GM23248 (cell line): Measurements from ENCODE around the gene ABCB9.

Source experiments
- EZH2 ChIP-seq: fragments of 200-600 bp; sonication (generic); IDR thresholded peaks from 2 replicates; pipeline ENCODE4 v1.6.1; 2018; ENCODE audit warnings: antibody characterized with exemption, mild to moderate bottlenecking; ENCODE audit not compliant: insufficient read depth, poor library complexity, severe bottlenecking
- EZH2phosphoT487 ChIP-seq: fragments of 200-600 bp; sonication (generic); IDR thresholded peaks from 2 replicates; pipeline ENCODE4 v1.6.1; 2018; ENCODE audit warnings: antibody characterized with exemption, moderate library complexity, mild to moderate bottlenecking, low read depth; ENCODE audit not compliant: insufficient read depth

DNA sequence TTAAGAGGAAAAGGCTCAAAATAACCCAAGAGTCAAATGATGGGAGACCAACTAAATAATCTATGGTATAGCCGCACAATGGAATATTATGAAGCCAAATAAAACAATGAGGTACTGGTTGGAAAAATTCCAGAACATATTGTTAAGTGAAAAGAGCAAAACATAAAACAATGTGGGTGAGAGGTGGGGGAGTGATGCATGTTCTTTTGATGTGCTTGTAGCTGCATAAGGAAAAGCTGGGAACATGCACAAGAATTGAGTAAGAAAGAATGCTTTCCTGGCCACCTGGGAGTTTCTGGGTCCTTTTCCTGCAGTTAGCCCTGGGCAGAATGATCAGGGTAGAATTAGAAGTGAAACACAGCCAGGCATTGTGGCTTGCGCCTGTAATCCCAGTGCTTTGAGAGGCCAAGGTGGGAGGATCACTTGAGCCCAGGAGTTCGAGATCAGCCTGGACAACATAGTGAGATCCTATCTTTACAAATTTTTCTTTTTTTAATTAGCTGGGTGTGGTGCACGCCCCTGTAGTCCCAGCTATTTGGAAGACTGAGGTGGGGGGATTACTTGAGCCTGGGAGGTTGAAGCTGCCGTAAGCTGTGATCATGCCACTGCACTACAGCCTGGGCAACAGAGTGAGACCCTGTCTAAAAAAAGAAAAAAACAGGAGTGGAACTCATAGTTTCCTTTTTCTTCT lies 7.9 kb downstream of the ABCB9 start:
- no peak for TF ChIP-seq EZH2
- TF ChIP-seq EZH2phosphoT487 = no peak
